ENCODE results near the gene RABEPK.
"Not testable (repeated sequence)": the region's sequence is repeated elsewhere in the genome, so short reads cannot be mapped to it uniquely, and the experiment has no call there.

DNA sequence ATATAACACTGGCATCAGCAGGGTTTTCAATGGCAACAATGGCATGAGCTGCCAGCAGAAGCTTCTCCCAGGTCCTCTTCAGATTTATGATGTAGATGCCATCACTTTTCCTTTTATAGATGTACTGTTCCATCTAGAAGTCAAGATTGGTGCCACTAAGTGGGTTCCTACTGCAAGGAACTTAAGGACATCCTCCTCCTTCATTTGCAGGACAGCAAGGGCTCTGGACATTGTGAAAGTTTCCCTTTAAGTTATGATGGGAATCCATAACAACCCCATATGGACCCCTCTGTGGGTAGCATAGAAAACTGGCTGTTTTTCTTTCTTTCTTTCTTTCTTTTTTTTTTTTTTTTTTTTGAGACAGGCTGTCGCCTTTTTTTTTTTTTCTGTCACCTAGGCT is 4.8 kb upstream of the RABEPK start:
- TF ChIP-seq, protein P1, sequence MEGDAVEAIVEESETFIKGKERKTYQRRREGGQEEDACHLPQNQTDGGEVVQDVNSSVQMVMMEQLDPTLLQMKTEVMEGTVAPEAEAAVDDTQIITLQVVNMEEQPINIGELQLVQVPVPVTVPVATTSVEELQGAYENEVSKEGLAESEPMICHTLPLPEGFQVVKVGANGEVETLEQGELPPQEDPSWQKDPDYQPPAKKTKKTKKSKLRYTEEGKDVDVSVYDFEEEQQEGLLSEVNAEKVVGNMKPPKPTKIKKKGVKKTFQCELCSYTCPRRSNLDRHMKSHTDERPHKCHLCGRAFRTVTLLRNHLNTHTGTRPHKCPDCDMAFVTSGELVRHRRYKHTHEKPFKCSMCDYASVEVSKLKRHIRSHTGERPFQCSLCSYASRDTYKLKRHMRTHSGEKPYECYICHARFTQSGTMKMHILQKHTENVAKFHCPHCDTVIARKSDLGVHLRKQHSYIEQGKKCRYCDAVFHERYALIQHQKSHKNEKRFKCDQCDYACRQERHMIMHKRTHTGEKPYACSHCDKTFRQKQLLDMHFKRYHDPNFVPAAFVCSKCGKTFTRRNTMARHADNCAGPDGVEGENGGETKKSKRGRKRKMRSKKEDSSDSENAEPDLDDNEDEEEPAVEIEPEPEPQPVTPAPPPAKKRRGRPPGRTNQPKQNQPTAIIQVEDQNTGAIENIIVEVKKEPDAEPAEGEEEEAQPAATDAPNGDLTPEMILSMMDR (IDR thresholded peaks at IDR 0.05), result not testable (repeated sequence)
- not testable (repeated sequence) for TF ChIP-seq POLR2AphosphoS5, POLR2A (IDR thresholded peaks at IDR 0.05)

Measured in transverse colon (tissue), 4 donors.